SH-SY5Y (cell line): Measurements from ENCODE around the gene CR1.

Experiments
- GATA2 ChIP-seq: IDR thresholded peaks from 2 replicates; pipeline ENCODE4 v1.6.1; 2011; ENCODE audit warnings: mild to moderate bottlenecking, low read depth, low read length
- GATA3 ChIP-seq: IDR thresholded peaks from 2 replicates; pipeline ENCODE4 v1.6.1; 2011; ENCODE audit warnings: low read depth, mild to moderate bottlenecking, low read length, moderate library complexity

DNA sequence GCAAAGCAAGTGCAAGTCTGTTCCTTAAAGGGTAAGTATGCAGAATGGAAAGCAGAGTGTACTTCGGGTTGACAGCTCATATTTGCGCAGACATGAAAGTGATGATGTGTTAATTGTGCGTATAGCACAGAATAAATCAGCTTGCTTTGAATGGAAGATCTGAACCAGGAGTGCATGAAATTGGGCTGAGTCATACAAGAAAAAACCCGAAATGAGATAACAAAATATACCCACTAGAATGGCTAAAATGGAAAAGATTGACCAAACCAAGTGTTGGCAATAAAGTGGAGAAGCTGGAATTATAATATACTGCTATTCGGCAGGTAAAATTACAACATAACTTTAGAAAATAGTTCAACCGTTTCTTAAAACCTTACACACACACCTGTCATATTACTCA, 177.4 kb downstream of the CR1 start:
- no peak for TF ChIP-seq GATA2
- TF ChIP-seq GATA3, result no peak
